Retinal pigment epithelial cell (primary cell): Measurements from ENCODE around the gene GALNT7.

ENCODE experiments used
- DNase-seq: peaks from one replicate; pipeline ENCODE4 v3.0.0-alpha.2; 2010; ENCODE audit warnings: low read depth
- H3K4me3 ChIP-seq: 2 replicates; pipeline ENCODE4 v1.5.1; 2011; ENCODE audit warnings: mild to moderate bottlenecking, low read length, control low read depth, moderate library complexity
- TF ChIP-seq, protein P1 (sequence below): conservative IDR thresholded peaks from 2 replicates; pipeline ENCODE4 v1.5.1; 2011; ENCODE audit warnings: low read depth, low read length, control low read depth, inconsistent platforms

Gene GALNT7

GRCh38 chr4:173146456-173146855 lies 22.2 kb upstream of the GALNT7 start:
- no peak for DNase-seq
- no peak overlapping the region for H3K4me3 ChIP-seq
- TF ChIP-seq, protein P1, sequence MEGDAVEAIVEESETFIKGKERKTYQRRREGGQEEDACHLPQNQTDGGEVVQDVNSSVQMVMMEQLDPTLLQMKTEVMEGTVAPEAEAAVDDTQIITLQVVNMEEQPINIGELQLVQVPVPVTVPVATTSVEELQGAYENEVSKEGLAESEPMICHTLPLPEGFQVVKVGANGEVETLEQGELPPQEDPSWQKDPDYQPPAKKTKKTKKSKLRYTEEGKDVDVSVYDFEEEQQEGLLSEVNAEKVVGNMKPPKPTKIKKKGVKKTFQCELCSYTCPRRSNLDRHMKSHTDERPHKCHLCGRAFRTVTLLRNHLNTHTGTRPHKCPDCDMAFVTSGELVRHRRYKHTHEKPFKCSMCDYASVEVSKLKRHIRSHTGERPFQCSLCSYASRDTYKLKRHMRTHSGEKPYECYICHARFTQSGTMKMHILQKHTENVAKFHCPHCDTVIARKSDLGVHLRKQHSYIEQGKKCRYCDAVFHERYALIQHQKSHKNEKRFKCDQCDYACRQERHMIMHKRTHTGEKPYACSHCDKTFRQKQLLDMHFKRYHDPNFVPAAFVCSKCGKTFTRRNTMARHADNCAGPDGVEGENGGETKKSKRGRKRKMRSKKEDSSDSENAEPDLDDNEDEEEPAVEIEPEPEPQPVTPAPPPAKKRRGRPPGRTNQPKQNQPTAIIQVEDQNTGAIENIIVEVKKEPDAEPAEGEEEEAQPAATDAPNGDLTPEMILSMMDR, result no peak

DNA sequence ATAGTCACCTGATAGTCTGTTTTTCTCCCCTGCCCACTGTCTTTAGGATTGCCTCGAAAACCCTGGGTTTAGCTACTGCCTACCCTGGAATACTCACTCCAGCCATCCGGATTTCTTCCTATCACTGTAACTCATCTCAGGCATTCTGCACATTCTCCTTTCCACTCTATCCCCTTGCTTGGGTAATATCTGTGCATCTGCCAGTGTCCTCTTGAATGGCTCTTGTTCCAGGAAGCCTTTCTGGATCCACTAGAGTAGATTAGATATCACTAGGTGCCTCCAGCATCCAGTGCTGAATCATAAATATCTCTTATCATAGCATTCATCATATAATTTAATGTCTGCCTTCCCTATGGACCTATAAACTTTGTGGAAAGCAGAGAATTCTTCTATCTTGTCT lies 17.1 kb upstream of the GALNT7 start:
- H3K4me3 ChIP-seq, result no peak overlapping the region
- no peak for DNase-seq
- TF ChIP-seq, protein P1, result no peak

- TF ChIP-seq, protein P1, result no peak
- no peak for DNase-seq
- H3K4me3 ChIP-seq, result no peak overlapping the region
Observed at GRCh38 chr4:173152104-173152503, 16.5 kb upstream of the GALNT7 start.

DNA sequence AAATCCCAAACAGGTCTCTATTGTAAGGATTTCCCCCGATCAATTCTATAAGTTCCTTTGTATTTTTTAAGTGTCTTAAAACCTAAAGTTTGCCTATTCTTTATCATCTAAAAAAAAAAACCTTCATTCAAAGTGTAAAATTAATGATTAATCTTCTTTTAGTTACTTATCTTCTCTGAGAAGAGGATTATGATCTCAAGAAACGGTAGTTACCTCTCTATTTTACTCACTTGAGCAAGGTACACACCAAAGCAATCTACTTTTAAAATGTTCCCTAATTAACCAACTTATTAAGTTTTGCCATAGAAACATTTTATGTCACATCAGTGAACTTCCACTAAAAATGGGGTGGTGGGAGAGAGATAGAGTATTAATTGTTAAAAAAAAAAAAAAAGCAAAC lies 15.2 kb upstream of the GALNT7 start:
- H3K4me3 ChIP-seq, result no peak overlapping the region
- TF ChIP-seq, protein P1, result no peak
- no peak for DNase-seq

DNA sequence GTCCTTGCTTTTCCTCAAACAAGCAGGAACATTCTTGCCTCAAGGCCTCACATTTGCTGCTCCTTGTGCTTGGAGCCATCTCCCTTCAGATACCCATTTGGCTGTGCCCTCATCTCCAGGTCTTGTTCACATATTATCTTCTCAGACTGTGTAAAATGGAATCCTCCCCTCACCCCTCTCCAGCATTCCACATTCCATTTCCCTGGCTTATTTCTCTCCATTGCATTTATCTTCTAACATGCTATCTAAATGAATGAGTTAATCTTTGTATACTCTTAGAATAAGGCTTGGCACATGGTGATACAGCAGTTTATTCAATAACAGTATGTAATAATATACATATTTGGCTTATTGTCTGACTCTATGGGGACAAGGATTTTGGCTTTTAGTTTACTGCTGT lies 8.8 kb upstream of the GALNT7 start:
- H3K4me3 ChIP-seq, result no peak overlapping the region
- DNase-seq, result no peak
- TF ChIP-seq, protein P1, result no peak

GRCh38 chr4:173160871-173161270 lies 7.7 kb upstream of the GALNT7 start:
- TF ChIP-seq, protein P1, result no peak
- H3K4me3 ChIP-seq, result no peak overlapping the region
- no peak for DNase-seq

DNA sequence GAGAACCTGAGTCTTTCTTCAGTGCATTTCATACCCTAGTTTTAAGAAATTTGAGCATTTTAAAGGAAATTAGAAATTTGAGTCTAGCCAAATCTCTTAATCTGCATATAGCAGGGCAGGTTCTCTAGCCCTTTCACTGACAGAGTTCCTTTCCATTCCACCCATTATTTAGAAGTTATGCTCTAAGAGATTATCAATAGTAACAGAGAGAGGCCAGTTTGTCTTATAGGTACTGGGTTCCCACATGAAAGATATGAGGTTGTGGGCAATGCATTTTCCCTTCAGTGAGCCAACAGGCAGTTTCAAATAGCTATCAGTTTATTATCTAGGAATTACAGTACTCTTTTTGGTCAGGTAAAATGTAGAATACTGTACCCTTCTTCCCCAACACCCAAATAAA lies 7.3 kb upstream of the GALNT7 start:
- H3K4me3 ChIP-seq, result no peak overlapping the region
- TF ChIP-seq, protein P1, result no peak
- DNase-seq, result no peak
